ENCODE measurements around the gene NCBP2.

The NCBP2 gene

DNA sequence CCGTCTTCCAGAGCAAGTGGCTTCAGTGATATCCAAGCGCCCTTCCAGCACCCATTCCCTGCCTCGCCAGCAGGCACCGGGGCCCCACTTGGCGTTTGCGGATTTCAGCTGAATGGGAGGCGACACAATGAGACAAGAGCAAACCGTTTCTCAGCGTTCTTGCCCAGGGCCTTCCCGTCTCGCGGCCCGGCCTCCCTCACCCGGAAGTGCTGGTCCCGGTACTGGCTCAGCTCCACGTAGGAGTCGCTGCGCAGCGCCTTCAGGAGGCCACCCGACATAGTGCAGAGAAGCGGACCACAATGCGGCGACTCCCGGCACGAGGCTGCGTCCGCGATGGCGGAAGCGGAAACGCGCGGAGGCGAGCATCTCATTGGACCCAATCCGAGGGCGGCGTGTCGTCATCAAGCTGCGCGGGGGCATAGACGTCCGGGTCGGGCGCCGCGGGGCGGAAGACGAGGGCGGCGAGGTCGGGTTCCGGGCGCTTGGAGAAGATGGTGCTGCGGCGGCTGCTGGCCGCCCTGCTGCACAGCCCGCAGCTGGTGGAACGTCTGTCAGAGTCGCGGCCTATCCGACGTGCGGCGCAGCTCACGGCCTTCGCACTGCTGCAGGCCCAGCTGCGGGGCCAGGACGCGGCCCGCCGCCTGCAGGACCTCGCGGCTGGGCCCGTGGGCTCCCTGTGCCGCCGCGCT is at the start of gene NCBP2:
NCBP2 (minus strand) TSS at position 303 of the 689 bp plus-strand sequence; CDS start at position 278, 25 bp downstream.
- peak; percentile 93 for DNase-seq

DNA sequence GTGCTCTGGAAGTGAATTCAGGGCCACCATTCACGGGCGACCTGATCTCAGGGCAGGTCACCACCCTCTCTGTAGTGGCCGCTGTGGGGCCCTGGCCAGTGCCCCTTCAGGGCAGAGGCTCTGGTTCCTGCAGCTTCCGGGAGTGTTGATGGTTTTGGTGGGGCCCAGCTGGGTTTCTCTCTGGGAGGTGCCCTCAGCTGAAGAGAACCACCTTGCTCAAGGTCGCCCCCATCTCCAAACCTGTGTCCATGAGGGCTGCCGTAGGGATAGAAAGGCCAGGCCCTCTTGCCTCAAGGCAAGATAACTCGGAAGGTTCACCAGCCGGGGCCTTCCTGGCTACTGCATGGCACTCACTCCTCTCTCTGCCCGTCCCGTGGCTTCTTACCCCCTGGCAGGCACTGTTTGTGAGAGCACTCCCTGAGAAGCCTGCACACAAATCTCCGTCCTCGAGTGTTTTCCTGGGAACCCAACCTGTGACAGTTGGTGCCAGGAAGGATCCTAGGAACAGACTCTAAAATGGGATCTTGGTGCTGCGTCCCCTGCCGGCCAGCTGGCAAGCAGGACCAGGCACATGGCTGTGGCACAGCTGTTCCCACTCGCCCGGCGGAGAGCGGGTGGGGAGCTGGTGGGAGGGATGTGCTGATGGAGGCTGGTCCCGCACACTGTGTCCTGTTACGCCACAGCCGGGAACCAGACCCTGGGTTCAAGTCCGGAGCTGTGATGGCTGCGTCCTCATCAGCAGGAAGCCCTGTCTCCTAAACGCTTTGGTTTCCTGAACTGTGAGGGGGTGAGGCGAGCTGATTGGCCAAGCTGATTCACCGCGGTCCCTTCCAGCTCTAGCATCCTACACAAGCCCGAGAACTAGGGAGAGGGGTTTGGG is 49.5 kb upstream of the NCBP2 start:
- no peak for DNase-seq

DNA sequence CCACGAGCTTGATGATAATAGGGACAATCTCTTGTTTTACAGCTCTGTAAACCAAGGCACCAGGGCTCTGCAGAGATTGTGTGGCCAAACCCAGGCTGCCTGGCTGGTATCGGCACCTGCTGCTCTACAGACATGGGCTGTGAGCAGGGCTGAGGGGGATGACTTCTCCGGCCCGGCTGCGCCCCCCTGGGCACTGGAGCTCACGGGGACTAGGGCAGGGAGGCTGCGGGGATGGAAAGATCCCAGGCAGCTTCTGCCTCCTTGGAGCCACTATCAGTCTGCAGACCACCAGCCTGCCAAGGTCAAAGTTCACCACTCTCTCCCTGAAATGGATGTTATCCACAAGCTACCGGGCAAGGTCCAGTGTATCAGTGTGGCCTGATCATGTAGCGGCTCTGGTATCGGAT is 48.3 kb upstream of the NCBP2 start:
- DNase-seq, result no peak

DNA sequence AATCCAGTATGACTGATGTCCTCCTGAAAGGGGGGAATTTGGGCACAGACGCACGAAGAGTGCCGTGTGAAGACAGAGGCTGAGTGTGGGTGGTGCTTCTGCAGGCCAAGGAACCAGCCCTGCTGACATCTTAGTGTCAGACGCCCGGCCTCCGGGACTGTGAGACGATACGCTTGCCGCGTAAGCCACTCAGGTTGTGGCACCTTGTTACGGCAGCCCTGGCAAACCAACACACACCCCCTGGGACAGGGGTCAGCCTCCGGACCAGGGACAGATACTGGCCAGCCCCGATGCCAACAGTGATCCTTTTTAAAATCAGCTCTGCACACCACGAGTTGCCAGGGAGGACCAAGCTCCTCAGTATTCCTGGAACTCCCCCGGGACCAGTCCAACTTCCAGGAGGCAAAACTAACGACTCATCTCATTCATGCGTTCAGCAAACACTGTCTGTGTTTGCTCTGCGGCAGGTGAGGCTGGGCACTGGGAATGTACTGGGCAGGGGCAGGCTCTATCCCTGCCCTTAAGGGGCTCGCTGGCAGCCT is 47.5 kb upstream of the NCBP2 start:
- DNase-seq, result no peak

DNA sequence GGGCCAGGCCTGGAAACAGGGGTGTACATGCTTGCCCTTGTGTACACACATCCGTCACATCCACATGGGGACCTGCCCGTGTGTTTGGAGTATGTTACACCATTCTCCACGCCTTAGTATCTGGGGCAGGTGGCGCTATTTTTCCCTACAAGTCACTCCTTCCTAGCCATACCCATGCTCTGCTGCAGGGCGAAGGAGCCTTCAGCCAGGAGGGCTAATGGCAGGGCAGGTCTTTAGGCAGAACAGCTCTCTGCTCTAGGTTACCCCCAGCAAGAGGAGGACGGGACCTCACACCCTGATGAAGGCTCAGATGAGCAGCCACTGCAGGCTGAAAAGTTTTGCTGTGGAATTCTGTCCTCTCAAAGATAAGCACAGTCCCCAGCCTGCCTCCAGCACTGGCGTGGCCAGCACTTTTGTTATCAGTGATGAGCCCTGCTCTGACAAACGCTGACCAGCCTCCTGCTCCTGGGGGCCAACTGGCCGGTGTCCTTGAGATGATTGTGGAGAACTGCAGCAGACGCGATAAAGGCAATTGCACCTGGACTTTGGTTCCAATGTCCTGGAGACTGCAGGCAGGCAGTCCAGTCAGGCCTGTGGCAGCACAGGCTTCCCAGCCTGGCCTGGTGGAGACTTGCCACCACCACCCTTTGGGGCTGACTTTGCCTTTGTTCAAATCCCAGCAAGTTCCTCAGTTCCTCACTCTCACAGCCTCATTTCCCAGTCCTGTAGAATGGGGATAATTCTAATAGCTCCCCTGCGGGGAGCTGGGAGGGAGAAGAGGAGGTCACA is 46.1 kb upstream of the NCBP2 start:
- no peak for DNase-seq

DNA sequence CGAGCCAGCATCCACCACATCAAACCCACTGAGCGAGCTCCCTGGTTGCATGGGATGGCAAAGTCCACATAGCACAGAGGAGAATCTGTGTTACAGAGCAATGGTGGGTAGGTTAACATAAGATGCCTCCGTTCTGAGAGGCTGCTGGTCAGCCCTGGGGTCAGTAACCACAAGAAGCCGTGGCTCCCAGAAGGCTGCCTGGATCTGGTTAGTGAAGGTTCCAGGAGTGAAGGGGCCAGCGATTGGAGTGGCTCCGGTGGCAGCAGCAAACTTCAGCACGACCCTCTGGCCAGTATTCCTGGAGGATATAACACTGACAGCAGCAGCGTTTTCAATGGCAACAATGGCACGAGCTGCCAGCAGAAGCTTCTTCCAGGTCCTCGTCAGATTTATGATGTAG is 44.7 kb upstream of the NCBP2 start:
- DNase-seq, result no peak

DNA sequence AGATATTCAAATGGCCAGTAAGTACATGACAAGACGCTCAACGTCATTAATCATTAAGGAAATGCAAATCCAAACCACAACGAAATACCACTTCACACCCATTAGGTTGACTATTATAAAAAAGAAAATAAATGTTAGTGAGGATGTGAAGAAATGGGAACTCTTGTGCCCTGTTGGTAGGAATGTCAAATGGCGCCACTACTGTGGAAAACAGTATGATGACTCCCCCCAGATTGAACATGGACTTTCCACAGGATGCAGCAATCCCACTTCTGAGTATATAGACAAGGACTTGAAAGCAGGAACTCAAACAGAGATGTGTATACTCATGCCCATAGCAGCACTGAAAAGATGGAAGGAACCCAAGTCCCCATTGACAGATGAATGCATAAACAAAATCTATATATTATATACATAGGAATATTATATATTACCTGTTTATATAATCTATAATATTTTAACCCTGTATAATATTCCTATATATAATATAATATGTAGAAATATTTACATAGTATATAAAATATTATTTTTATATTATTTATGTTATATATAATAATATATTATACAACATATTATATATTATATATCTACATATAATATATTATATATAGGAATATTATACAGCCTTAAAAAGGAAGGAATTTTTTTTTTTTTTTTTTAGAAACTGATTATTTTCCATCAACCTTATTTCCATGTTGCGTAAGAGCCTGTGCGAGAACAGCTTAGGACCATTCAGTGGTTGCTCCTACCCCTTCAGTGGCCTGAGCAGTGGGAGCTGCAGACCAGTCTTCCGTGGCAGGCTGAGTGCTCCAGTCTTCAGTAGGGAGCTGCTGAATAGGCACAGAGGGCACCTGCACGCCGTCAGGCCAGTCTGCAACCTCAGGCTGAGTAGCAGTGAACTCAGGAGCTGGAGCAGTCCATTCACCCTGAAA is 43.9 kb upstream of the NCBP2 start:
- no peak for DNase-seq

DNA sequence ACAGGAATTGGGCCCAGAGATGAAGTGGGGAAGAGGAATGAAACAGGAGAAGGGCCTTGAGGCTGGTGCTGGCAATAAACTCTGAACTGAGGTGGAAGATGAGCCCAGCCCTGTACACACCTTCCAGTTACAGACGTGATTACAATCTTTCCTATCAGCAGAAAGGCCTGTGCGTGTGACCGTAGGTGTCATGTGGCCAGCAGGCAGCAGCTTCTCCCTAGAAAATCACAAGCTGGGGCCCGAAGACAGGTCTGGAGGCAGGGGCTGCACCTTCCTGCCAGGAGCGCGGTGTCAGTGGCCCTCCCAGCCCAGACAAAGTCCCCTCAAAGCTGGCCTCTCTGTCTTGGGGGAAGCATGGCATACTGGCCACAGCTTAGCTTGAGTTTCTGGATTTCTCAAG is 43.0 kb upstream of the NCBP2 start:
- DNase-seq, result no peak

DNA sequence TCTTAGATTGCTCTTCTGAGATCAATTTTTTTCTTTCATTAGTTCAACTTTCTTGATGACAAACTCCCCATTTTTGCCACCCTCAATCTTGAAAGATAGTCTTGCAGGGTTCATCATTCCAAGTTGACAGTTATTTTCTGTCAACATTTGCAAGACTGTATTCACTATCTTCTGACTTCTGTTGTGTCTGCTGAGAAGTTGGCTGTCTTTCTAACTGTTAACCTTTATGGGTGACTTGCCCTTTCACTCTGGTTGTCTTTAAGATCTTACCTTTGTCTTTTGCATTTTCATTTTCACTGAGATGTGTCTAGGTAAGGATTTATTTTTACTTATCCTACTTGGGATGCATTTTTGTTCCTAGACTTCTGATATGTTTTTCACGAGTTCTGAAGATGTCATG is 40.9 kb upstream of the NCBP2 start:
- DNase-seq, result no peak

DNA sequence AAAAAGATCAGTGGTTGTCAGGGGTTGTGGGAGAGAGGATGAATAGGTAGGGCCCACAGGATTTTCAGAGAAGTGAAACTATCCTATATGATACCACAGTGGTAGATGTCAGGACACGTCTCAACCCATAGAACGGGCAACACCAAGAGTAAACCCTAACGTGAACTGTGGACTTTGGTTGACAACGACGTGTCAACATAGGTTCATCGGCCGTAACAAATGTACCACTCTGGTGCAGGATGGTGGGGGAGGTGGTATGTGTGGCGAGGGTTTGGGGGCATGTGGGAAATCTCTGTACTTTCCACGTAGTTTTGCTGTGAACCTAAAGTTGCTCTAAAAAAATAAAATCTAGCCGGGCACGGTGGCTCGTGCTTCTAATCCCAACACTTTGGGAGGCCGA is 39.3 kb upstream of the NCBP2 start:
- no peak for DNase-seq

DNA sequence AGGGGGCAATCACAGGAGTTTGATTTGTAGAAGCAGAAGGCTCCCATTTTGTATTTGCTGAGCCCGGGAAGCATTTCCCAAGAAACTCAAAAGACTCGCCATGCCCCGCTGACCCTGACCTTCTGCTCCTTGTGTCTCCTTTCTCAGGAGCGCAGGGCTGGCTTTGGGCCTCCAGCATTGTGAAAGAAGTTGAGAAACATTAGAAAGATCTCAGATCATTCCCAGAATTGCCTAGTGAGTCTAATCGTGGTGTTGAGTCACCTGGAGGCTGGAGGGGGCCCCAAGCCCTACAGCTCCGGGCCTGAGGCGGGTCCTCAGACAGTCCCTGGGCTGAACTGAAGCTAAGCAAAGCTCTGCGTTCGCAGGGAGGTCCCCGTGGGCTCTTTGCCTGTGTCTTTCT is 37.2 kb upstream of the NCBP2 start:
- no peak for DNase-seq

DNA sequence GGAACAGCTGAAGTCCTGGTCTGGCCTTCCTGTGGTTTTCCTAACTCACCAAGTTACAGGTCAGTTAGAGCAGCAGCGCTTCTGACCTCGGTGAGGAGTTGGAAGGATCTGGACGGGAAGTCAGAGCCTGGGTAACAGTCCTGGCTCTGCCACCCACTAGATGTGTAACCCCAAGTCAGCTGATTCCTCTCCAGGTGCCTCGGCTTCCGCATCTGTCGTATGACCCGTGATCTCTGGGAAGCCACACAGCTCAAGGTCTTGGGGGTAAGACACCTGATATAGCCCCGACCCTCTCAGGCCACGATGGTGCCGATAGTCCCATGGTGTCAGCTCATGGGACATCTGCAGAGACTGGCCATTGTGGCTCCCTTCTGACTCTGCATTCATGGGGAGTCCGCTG is 34.6 kb upstream of the NCBP2 start:
- no peak for DNase-seq

DNA sequence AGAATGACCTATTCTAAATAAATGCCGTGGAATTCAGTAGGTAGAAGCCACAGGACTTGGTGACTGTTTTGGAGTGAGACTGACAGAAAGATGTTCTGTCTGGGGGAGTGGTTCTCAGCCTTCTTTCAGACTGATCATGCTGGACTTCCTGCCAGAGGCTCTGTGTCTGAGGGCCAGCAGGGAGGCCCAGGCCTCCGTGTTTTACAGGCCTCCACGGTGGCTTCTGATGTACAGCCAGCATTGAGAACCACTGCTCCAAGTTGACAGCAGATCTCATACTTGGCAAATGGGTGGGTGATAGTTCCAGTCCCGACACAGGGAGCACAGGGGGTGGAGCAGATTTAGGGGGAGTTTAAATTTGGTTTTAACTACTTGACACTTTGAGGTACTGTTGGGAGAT is 33.0 kb upstream of the NCBP2 start:
- no peak for DNase-seq

DNA sequence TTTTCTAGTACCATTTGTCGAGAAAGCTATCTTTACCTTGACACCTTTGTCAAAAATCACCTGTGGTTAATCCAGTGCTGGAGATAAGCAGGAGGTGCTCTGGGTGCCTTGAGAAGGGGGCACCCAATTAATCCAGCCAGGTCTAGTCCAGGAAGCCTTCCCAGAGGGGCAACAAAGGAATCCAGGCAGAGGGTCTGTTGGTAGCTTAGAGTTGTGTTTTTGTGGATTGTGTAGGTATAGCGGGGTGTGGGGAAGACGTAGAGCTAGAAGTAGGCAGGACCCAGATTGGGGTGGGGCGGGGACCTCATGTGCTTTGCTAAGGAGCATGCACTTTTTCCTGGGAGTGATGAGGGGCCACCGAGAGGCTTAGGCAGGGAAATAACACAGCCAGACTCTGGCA is 32.3 kb upstream of the NCBP2 start:
- no peak for DNase-seq

DNA sequence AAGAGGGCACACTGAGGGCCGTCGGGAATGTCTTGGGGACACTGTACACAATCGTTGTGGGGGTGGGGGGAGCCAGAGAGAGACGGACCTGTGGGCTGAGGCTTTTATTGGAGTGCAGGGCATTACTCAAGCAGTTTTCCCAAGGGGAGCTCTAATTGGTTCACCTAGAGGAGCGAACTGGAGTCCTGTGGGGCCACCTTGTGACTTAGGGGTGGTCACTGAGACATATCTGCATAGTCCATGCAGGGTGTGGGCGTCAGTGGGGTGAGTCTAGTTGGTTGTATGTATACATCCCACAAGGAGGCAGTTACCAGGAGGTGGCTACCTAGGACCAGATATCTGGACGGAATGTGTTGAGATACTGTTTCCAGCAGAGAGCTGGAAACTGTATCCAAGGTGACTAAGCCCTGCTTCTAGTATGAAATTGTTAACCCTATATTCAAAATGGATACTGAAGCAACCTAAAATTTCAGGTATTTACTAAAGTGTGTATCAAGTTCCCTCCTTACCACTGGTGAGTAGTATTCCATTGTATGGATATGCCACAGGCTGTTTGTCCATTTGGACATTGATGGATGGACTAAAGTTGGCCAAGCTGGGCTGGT is 28.9 kb upstream of the NCBP2 start:
- DNase-seq, result no peak

DNA sequence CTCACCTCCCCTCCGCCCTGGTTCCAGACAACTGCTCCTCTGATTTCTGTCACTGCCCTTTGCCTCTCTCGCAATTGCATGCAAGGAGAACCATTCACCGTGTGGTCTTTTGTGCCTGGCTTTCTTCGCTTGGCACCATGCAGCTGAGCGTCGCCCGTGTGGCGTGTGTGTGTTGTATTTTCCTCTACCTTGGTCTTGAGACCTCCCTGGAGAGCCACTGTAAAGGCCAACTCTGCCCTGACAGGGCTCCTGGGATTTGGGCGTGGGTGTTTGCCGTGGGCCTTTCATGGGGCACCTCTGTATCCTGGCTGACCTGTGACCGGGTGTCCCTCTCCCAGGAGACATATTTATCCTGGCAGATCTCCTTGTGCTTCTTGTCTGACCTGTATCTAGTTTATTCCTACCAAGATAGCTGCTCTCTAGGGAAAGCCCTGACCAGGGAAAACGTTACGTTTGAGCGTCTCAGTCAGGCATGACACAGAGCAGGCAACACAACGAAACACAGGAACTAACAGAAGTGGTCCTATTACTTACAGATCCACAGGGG is 28.3 kb upstream of the NCBP2 start:
- DNase-seq, result no peak

DNA sequence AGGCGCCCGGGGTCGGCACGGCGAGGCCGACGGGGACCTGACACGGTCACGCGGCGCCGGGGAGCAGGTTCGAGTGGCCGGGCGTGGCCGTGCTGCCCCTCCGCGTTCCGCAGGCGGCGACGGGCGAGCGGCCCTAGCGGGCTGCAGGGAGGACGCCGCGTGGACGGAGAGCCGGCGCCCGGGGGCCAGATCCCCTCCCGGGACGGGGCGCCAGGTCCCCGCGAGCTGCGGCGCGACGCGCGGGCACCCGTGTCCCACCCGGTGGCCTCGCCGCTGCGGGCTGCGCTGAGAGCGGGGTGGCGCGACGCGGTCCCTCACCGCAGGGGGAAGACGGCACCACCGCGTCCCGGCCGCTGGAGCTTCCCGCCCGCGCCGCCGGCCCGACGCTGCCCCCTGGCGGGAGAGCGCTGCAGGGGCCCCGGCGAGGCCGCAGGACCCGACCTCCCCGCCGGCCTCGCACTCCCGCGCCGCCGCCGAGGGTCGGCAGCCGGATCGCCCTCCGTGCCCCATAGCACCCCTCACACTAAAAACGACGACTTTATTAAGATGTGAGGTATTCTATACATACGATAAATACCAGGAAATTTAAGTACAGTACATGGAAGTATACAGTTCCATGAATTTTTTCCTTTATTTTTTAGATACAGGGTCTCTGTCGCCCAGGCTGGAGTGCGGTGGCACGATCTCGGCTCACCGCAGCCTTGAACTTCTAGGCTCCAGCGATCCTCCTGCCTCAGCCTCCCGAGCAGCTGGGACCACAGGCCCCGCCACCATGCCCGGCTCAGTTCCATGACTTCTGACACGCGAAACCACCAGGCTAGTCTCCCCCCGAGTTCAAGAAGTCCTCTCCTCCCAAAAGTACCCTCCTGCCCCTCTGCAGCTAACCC is 27.6 kb upstream of the NCBP2 start:
- DNase-seq, result peak; percentile 12

DNA sequence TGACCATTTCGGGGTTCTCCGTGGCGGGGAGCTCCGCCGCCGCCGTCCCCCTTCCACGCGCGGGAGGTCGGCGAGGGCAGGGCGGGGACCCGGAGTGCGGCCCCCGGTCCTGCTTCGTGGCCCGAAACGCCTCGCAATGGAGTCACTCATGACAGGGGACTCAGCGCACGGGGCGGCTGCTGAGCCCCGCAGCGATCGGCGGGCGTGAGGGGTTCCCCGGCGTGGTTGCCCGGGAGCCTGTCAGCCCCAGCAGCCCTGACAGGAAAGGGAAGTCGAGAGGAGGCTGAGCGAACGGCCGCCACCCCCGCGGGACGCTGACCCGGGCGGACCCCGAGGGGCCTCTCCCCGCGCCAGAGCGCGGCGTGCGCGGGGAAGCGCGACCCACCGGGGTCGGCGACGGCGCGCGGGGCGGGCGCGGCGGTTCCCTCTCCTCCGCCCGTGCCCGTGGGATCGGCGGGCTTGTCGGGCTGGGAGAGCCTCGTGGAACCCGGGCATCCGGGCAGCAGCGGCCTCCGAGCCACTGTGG is 26.9 kb upstream of the NCBP2 start:
- no peak for DNase-seq

DNA sequence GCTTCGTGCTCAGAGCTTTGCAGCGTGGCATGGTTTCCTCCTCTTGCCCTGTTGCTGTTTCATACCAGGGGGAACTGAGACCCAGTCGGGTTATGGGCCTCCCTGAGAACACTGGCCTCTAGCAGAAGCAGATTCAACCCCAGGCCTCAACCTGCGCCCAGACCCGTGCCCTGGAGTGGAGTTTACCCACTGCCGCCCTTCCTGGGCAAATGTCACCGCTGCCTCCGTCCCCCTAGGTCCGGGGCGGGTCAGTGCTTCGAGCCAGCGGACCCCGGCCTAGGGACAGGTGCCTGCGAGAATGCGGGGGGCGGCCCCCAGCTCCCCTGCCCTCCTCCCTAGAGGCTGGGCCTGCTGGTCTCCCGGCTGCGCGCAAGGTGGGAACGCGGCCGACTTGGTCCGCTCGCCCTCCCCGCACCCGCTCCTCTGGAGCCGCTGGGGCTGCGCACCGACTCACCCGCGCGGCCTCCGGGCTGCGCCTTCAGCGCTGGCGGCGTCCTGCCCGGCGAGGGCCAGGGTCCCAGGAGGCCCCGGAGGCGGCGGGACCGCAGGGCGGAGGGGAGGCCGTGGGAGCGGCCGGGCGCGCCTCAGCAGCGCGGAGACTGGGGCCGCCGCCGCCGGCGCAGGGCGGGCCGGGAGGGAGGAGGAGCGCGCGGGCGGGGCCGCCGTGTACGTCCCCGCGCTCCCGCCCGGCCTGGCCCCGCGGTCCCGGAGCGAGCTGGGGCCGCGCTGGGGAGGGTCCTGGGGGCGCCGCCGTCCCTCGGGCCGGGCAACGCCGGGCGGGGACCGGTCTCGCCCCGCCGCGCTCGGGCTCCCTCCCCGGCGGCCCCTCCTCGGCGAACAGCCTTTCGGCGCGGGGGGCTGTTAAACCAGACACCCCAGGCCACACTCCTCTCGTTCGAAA is 26.2 kb upstream of the NCBP2 start, which contains the start of gene PIGZ:
PIGZ (minus strand) TSS at position 601 of the 901 bp plus-strand sequence. CDS start 16,802 bp downstream, outside the sequence.
- DNase-seq, result no peak

All from NCI-H1694 (cell line).